ENCODE results near the gene RNF215.

DNA sequence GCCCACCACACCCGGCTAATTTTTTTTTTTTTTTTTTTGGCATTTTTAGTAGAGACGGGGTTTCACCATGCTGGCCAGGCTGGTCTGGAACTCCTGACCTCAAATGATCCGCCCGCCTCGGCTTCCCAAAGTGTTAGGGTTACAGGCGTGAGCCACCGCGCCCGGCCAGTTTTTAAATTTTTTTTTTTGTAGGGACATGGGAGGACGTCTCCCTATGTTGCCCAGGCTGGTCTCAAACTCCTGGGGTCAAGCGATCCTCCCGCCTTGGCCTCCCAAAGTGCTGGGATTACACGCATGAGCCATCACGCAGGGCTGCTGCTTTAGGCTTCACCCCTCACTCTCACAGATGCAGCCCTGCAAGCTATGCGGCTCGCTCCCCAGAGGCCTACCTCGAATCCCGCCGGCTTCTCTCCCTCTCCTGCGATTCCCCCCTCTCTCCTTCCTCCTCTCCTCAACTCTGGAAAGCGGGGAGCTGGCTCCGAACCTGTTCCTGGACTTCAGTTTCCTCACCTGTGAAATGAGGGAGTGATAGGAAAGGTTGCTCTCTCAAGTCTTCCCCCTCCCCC is 29.5 kb downstream of the RNF215 start:
- TF ChIP-seq, protein P1, sequence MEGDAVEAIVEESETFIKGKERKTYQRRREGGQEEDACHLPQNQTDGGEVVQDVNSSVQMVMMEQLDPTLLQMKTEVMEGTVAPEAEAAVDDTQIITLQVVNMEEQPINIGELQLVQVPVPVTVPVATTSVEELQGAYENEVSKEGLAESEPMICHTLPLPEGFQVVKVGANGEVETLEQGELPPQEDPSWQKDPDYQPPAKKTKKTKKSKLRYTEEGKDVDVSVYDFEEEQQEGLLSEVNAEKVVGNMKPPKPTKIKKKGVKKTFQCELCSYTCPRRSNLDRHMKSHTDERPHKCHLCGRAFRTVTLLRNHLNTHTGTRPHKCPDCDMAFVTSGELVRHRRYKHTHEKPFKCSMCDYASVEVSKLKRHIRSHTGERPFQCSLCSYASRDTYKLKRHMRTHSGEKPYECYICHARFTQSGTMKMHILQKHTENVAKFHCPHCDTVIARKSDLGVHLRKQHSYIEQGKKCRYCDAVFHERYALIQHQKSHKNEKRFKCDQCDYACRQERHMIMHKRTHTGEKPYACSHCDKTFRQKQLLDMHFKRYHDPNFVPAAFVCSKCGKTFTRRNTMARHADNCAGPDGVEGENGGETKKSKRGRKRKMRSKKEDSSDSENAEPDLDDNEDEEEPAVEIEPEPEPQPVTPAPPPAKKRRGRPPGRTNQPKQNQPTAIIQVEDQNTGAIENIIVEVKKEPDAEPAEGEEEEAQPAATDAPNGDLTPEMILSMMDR (conservative IDR thresholded peaks at IDR 0.05 in 1 of 2, IDR thresholded peaks at IDR 0.05 in 1 of 2; ENCODE audit: extremely low read depth in 1 of 2, insufficient read depth in 1 of 2, low read depth in 1 of 2, low read length in 2 of 2): no peak
- no peak for TF ChIP-seq EZH2 (IDR thresholded peaks at IDR 0.05; ENCODE audit: borderline replicate concordance, low read length)

All from mammary epithelial cell (primary cell).